Measurements from ENCODE around the gene MYO7B.

DNA sequence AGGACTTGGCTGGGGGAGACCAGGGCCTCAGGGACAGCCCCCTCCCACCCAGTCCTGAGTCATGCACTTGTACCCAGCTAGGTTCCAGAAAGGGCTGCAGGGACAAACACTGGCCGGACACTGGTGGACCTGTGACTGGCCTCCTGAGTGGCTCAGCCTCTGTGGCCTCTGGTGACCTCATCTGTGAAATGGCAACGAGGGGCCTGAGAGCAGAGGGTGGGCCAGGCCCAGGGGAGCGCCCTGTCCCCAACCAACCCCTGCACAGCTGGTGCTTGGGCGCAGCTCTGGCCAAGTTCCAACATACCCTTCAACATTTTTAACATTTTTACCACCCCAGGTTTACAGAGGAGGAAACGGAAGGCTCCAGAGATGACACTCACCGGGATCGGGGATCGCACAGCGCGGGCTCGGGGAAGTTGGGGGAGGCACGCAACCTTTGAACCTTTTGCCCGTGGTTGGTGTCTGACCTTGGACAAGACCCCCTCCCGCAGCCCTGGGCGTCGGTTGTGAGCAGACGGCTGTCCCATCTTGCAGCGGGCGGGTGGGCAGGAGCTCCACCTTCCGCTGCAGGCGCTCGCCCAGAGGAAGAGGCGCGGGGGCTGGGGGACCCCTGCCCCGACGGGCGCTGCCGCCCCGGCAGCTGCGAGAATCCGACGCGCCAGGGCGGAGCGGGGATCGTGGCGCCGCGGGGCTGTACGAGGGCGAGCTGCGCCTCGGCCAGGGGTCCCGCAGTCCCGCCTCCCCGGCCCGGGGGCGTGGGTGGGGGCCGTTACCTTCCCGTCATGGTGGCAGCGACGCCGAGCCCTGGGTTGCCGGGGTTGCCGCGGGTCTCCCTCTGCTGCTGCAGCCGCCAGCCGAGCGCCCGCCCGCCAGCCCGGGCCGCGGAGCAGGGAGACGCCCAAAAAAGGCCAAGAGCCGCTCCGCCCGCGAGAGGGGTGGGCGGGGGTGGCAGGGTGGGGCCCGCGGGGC, 139.0 kb downstream of the MYO7B start:
- TF ChIP-seq POLR2A (IDR thresholded peaks at IDR 0.05; ENCODE audit: low read length) (no peak), GATA1 (IDR thresholded peaks at IDR 0.05; ENCODE audit: low read depth, low read length) (no peak)

Measured in erythroblast (primary cell).